Mesendoderm (in vitro differentiated cells): ENCODE measurements around the gene USP13.
A peak's percentile ranks its signal among the peaks of the same experiment; 100 is the strongest.

Source experiments
- DNase-seq: peaks from one replicate; pipeline ENCODE4 v3.0.0; 2013
- H2AK5ac ChIP-seq: 2 replicates; pipeline ENCODE4 v1.6.1; 2013; ENCODE audit warnings: low read length, inconsistent platforms
- H2BK120ac ChIP-seq: 2 replicates; pipeline ENCODE4 v1.6.1; 2013; ENCODE audit warnings: low read depth, mild to moderate bottlenecking, low read length, moderate library complexity, mixed read lengths
- H2BK15ac ChIP-seq: replicated peaks from 2 replicates; pipeline ENCODE4 v1.6.1; 2013; ENCODE audit warnings: low read depth, mild to moderate bottlenecking, moderate library complexity
- H2BK5ac ChIP-seq: 2 replicates; pipeline ENCODE4 v1.6.1; 2013; ENCODE audit warnings: low read length, inconsistent platforms
- H3K18ac ChIP-seq: 2 replicates; pipeline ENCODE4 v1.6.1; 2013; ENCODE audit warnings: mild to moderate bottlenecking, low read length, mixed read lengths
- H3K23ac ChIP-seq: one replicate; pipeline ENCODE4 v1.6.1; 2013; ENCODE audit warnings: low read length
- H3K27ac ChIP-seq: 2 replicates; pipeline ENCODE4 v1.5.1; 2013; ENCODE audit warnings: low read depth, mild to moderate bottlenecking, inconsistent platforms, low read length, moderate library complexity
- H3K27me3 ChIP-seq: 2 replicates; pipeline ENCODE4 v1.6.1; 2013; ENCODE audit warnings: low read length, control low read depth, mild to moderate bottlenecking, inconsistent platforms; ENCODE audit not compliant: insufficient read depth, poor library complexity
- H3K36me3 ChIP-seq: 2 replicates; pipeline ENCODE4 v1.6.1; 2013; ENCODE audit warnings: low read length, inconsistent platforms; ENCODE audit not compliant: control insufficient read depth, insufficient read depth
- H3K4ac ChIP-seq: one replicate; pipeline ENCODE4 v1.6.1; 2013; ENCODE audit warnings: low read depth, mild to moderate bottlenecking, low read length, moderate library complexity
- H3K4me1 ChIP-seq: 2 replicates; pipeline ENCODE4 v1.6.1; 2013; ENCODE audit warnings: low read depth, low read length, inconsistent platforms; ENCODE audit not compliant: control insufficient read depth
- H3K4me2 ChIP-seq: 2 replicates; pipeline ENCODE4 v1.6.1; 2013; ENCODE audit warnings: low read length
- H3K4me3 ChIP-seq: 2 replicates; pipeline ENCODE4 v1.5.1; 2013; ENCODE audit warnings: mild to moderate bottlenecking, low read length
- H3K56ac ChIP-seq: one replicate; pipeline ENCODE4 v1.6.1; 2013; ENCODE audit warnings: low read length
- H3K79me1 ChIP-seq: 2 replicates; pipeline ENCODE4 v1.6.1; 2013; ENCODE audit warnings: low read length, inconsistent platforms
- H3K79me2 ChIP-seq: 2 replicates; pipeline ENCODE4 v1.6.1; 2013; ENCODE audit warnings: mild to moderate bottlenecking, low read length; ENCODE audit not compliant: control insufficient read depth, insufficient read depth
- H3K9ac ChIP-seq: 2 replicates; pipeline ENCODE4 v1.6.1; 2013; ENCODE audit warnings: low read length, inconsistent platforms
- H4K5ac ChIP-seq: one replicate; pipeline ENCODE4 v1.6.1; 2013; ENCODE audit warnings: low read length
- H4K8ac ChIP-seq: one replicate; pipeline ENCODE4 v1.6.1; 2013; ENCODE audit warnings: low read depth, mild to moderate bottlenecking, control low read depth, low read length, moderate library complexity
- WGBS: extraction: QIAGEN DNeasy Blood & Tissue Kit; methylation state at CpG from one replicate; pipeline ENCODE4 v1.1.7; 2013; ENCODE audit warnings: low lambda C conversion rate, missing lambda C conversion rate; ENCODE audit not compliant: insufficient coverage; ENCODE audit errors: extremely low coverage; 5-methylcytosine and 5-hydroxymethylcytosine counted together

USP13 gene

GRCh38 chr3:179743913-179744312 lies 91.1 kb downstream of the USP13 start:
- WGBS, result no CpG with 5 or more reads among the region's 2 CpGs
- no peak overlapping the region for H4K8ac ChIP-seq
- H2BK5ac ChIP-seq, result no peak overlapping the region
- no peak overlapping the region for H2BK120ac ChIP-seq
- no peaks in the 10 kb centered on the region for H3K79me1 ChIP-seq
- DNase-seq, result no peak
- H3K79me2 ChIP-seq, result no peaks in the 10 kb centered on the region
- no peak overlapping the region for H4K5ac ChIP-seq
- H3K4me2 ChIP-seq, result no peak overlapping the region
- no peaks in the 10 kb centered on the region for H3K27me3 ChIP-seq
- no peak overlapping the region for H3K9ac ChIP-seq
- H3K56ac ChIP-seq, result no peak overlapping the region
- H2AK5ac ChIP-seq, result no peak overlapping the region
- H3K27ac ChIP-seq, result no peak overlapping the region
- H3K4ac ChIP-seq, result no peak overlapping the region
- no peak overlapping the region for H2BK15ac ChIP-seq
- H3K18ac ChIP-seq, result no peak overlapping the region
- H3K4me3 ChIP-seq, result no peak overlapping the region
- H3K36me3 ChIP-seq, result peaks cover 3% of the 10 kb centered on the region
- H3K4me1 ChIP-seq, result no peaks in the 10 kb centered on the region
- no peak overlapping the region for H3K23ac ChIP-seq

GRCh38 chr3:179744667-179745066 lies 91.8 kb downstream of the USP13 start:
- Histone ChIP-seq H2BK120ac (no peak overlapping the region), H3K4me2 (no peak overlapping the region), H3K4ac (no peak overlapping the region), H3K36me3 (peaks cover 3% of the 10 kb centered on the region), H2BK15ac (no peak overlapping the region), H3K18ac (no peak overlapping the region), H4K5ac (no peak overlapping the region), H3K9ac (no peak overlapping the region), H4K8ac (no peak overlapping the region), H3K79me1 (no peaks in the 10 kb centered on the region), H3K4me3 (no peak overlapping the region), H3K56ac (no peak overlapping the region), H3K4me1 (no peaks in the 10 kb centered on the region), H2AK5ac (no peak overlapping the region), H3K27ac (no peak overlapping the region), H3K23ac (no peak overlapping the region), H2BK5ac (no peak overlapping the region), H3K79me2 (no peaks in the 10 kb centered on the region), H3K27me3 (no peaks in the 10 kb centered on the region)
- no CpG with 5 or more reads among the region's 5 CpGs for WGBS
- DNase-seq, result no peak

DNA sequence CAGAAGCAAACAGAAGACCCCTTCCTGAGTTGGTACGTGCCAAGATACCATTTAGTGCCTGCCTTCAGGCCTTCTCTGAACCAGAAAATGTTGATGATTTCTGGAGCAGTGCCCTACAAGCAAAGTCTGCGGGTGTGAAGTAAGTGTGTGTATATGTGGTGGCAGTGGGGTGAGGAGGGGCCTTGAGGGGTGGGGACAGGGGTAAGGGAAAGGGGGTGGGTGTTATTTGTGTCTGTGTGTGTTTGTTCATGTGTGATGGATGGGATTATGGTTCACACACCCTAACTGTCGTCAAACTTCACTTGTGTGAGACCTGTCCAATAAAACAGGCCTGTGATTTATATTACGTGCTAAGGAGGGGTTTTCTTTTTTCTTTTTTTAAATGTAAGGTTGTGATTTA lies 92.2 kb downstream of the USP13 start:
- no peaks in the 10 kb centered on the region for H3K79me2 ChIP-seq
- no peak overlapping the region for H3K23ac ChIP-seq
- WGBS, result no CpG with 5 or more reads among the region's 4 CpGs
- H2BK120ac ChIP-seq, result no peak overlapping the region
- H3K9ac ChIP-seq, result no peak overlapping the region
- H3K79me1 ChIP-seq, result no peaks in the 10 kb centered on the region
- H3K27ac ChIP-seq, result no peak overlapping the region
- H3K4me3 ChIP-seq, result no peak overlapping the region
- H3K4me1 ChIP-seq, result no peaks in the 10 kb centered on the region
- no peak overlapping the region for H4K8ac ChIP-seq
- no peak overlapping the region for H2BK15ac ChIP-seq
- no peak overlapping the region for H4K5ac ChIP-seq
- H3K27me3 ChIP-seq, result no peaks in the 10 kb centered on the region
- H2AK5ac ChIP-seq, result no peak overlapping the region
- peaks cover 3% of the 10 kb centered on the region for H3K36me3 ChIP-seq
- H2BK5ac ChIP-seq, result no peak overlapping the region
- H3K4ac ChIP-seq, result no peak overlapping the region
- DNase-seq, result no peak
- no peak overlapping the region for H3K4me2 ChIP-seq
- no peak overlapping the region for H3K56ac ChIP-seq
- H3K18ac ChIP-seq, result no peak overlapping the region

DNA sequence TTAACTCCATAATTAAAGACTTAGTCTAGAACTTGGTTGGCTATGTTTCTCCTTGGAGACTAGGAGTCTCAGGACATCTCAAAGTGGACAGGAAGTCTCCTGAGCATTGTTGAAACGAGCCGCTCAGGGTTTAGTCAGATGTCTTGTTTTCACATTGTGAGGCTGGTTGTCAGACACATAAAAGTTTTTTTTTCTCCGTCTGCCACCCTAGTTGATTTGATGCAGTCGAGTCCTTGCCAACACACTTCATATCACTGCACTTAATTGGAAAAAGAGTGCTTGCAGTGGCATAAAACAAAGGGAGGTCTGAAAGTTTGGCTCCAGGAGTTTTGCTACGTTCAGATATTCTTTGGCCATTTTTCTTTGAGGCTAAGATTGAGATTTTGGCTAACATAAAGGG lies 92.9 kb downstream of the USP13 start:
- Histone ChIP-seq H3K27me3 (no peaks in the 10 kb centered on the region), H3K9ac (no peak overlapping the region), H2BK120ac (no peak overlapping the region), H3K4me2 (no peak overlapping the region), H3K4me1 (no peaks in the 10 kb centered on the region), H3K27ac (no peak overlapping the region), H3K36me3 (peaks cover 3% of the 10 kb centered on the region), H4K5ac (no peak overlapping the region), H3K79me1 (no peaks in the 10 kb centered on the region), H3K4ac (no peak overlapping the region), H2BK5ac (no peak overlapping the region), H4K8ac (no peak overlapping the region), H3K56ac (no peak overlapping the region), H3K4me3 (no peak overlapping the region), H3K18ac (no peak overlapping the region), H2AK5ac (no peak overlapping the region), H3K23ac (no peak overlapping the region), H3K79me2 (no peaks in the 10 kb centered on the region), H2BK15ac (no peak overlapping the region)
- WGBS, result no CpG with 5 or more reads among the region's 5 CpGs
- no peak for DNase-seq

GRCh38 chr3:179750720-179751328 lies 98.0 kb downstream of the USP13 start:
- H2AK5ac ChIP-seq, result no peak overlapping the region
- no CpG with 5 or more reads among the region's 6 CpGs for WGBS
- no peak overlapping the region for H3K9ac ChIP-seq
- no peak overlapping the region for H2BK5ac ChIP-seq
- no peaks in the 10 kb centered on the region for H3K79me2 ChIP-seq
- H2BK120ac ChIP-seq, result no peak overlapping the region
- H3K36me3 ChIP-seq, result no peaks in the 10 kb centered on the region
- no peak overlapping the region for H3K4me3 ChIP-seq
- no peak overlapping the region for H4K5ac ChIP-seq
- H3K4me2 ChIP-seq, result no peak overlapping the region
- no peak overlapping the region for H2BK15ac ChIP-seq
- no peak overlapping the region for H3K27ac ChIP-seq
- H3K23ac ChIP-seq, result no peak overlapping the region
- H3K4ac ChIP-seq, result no peak overlapping the region
- no peaks in the 10 kb centered on the region for H3K27me3 ChIP-seq
- H3K18ac ChIP-seq, result no peak overlapping the region
- H3K56ac ChIP-seq, result no peak overlapping the region
- H4K8ac ChIP-seq, result no peak overlapping the region
- H3K4me1 ChIP-seq, result no peaks in the 10 kb centered on the region
- H3K79me1 ChIP-seq, result no peaks in the 10 kb centered on the region
- peak; percentile 35 for DNase-seq

DNA sequence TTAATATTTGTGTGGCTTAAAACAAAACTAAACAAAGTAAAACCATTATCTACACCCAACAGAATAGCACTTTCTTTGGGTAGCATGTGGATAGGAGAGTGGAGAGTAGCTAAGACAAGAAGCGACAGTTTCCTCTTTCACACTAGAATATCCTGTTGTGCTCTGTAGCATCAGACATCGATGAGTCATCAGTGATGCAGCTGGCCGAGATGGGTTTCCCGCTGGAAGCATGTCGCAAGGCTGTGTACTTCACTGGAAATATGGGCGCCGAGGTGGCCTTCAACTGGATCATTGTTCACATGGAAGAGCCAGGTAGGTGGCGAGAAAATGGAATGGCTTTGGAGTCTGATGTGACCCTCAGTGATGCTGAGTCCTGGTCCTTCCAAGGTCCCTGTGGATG lies 108.1 kb downstream of the USP13 start:
- Histone ChIP-seq H3K4me2 (no peak overlapping the region), H3K4me3 (no peak overlapping the region), H3K27ac (no peak overlapping the region), H2BK120ac (no peak overlapping the region), H3K79me2 (no peaks in the 10 kb centered on the region), H3K56ac (no peak overlapping the region), H3K36me3 (peaks cover 3% of the 10 kb centered on the region), H3K4me1 (no peaks in the 10 kb centered on the region), H2BK15ac (no peak overlapping the region), H2AK5ac (no peak overlapping the region), H2BK5ac (no peak overlapping the region), H3K18ac (no peak overlapping the region), H4K5ac (no peak overlapping the region), H3K9ac (no peak overlapping the region), H3K27me3 (no peaks in the 10 kb centered on the region), H4K8ac (no peak overlapping the region), H3K23ac (no peak overlapping the region), H3K4ac (no peak overlapping the region), H3K79me1 (no peaks in the 10 kb centered on the region)
- peak; percentile 34 for DNase-seq
- no CpG with 5 or more reads among the region's 8 CpGs for WGBS
